Measurements from ENCODE around the gene DDX1. TPM values are rescaled to one million over a fixed set of nuclear protein-coding genes. Genes with fewer than 3 reads are reported as not detected.

DDX1 gene
- total and polyA plus RNA-seq, 9 of the 15 experiments (the other 6 are each of a cell fraction or from before 2014, with no cell fraction given): 116 to 277 (median 232) TPM

GRCh38 chr2:15555760-15556193 is 35.9 kb upstream of the DDX1 start (continued):
- TF ChIP-seq FOS (IDR thresholded peaks at IDR 0.05; ENCODE audit: extremely low read depth, insufficient read length) (no peak), HDGF (IDR thresholded peaks at IDR 0.05) (peak; percentile 95; the same call in 1 of the 2 replicates), PCBP1 (IDR thresholded peaks at IDR 0.05; ENCODE audit: low read depth, low read length, poor library complexity, severe bottlenecking) (no peak), TRIM24 (IDR thresholded peaks at IDR 0.05) (peak in 1 of 2 experiments; percentile 4; a peak in 1 of 4 replicates), TCF7L2 (IDR thresholded peaks at IDR 0.05; ENCODE audit: low read depth, low read length) (no peak), ZNF124 (CRISPR knock-in tag; IDR thresholded peaks at IDR 0.05) (no peak), NR2C1 (IDR thresholded peaks at IDR 0.05) (no peak), NR2C1 (tag; IDR thresholded peaks at IDR 0.05) (no peak), RFX7 (CRISPR knock-in tag; IDR thresholded peaks at IDR 0.05) (no peak), DNMT1 (IDR thresholded peaks at IDR 0.05) (peak; percentile 86; the same call in 1 of the 2 replicates), NKRF (IDR thresholded peaks at IDR 0.05; ENCODE audit: borderline replicate concordance) (0 out of 2 replicates have a peak, but pooled peaks have one; percentile 46), ZNF311 (CRISPR knock-in tag; IDR thresholded peaks at IDR 0.05) (no peak), PHF21A (IDR thresholded peaks at IDR 0.05; ENCODE audit: borderline replicate concordance, low read depth) (no peak), ZNF217 (CRISPR knock-in tag; IDR thresholded peaks at IDR 0.05) (no peak), ZNF444 (CRISPR knock-in tag; IDR thresholded peaks at IDR 0.05) (no peak), RNF2 (IDR thresholded peaks at IDR 0.05) (no peak), ELF2 (CRISPR knock-in tag; IDR thresholded peaks at IDR 0.05) (no peak), ILK (tag; IDR thresholded peaks at IDR 0.05; ENCODE audit: borderline replicate concordance, low read depth) (no peak)
- TF ChIP-seq, protein P1, sequence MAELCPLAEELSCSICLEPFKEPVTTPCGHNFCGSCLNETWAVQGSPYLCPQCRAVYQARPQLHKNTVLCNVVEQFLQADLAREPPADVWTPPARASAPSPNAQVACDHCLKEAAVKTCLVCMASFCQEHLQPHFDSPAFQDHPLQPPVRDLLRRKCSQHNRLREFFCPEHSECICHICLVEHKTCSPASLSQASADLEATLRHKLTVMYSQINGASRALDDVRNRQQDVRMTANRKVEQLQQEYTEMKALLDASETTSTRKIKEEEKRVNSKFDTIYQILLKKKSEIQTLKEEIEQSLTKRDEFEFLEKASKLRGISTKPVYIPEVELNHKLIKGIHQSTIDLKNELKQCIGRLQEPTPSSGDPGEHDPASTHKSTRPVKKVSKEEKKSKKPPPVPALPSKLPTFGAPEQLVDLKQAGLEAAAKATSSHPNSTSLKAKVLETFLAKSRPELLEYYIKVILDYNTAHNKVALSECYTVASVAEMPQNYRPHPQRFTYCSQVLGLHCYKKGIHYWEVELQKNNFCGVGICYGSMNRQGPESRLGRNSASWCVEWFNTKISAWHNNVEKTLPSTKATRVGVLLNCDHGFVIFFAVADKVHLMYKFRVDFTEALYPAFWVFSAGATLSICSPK (IDR thresholded peaks at IDR 0.05; ENCODE audit: borderline replicate concordance): peak; percentile 57; the same call in 1 of the 2 replicates
- TF ChIP-seq, protein P2, sequence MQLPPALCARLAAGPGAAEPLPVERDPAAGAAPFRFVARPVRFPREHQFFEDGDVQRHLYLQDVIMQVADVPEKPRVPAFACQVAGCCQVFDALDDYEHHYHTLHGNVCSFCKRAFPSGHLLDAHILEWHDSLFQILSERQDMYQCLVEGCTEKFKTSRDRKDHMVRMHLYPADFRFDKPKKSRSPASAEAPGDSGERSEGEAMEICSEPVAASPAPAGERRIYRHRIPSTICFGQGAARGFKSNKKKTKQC (CRISPR knock-in tag; IDR thresholded peaks at IDR 0.05): no peak
- TF ChIP-seq, protein P3, sequence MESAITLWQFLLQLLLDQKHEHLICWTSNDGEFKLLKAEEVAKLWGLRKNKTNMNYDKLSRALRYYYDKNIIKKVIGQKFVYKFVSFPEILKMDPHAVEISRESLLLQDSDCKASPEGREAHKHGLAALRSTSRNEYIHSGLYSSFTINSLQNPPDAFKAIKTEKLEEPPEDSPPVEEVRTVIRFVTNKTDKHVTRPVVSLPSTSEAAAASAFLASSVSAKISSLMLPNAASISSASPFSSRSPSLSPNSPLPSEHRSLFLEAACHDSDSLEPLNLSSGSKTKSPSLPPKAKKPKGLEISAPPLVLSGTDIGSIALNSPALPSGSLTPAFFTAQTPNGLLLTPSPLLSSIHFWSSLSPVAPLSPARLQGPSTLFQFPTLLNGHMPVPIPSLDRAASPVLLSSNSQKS (CRISPR knock-in tag; IDR thresholded peaks at IDR 0.05): no peak

All from K562 (cell line).